GM21786 (cell line): Measurements from ENCODE around the gene TES.
"Not testable (repeated sequence)": the region's sequence is repeated elsewhere in the genome, so short reads cannot be mapped to it uniquely, and the experiment has no call there.

Experiments
- ATAC-seq: cut with Tn5 transposase; IDR thresholded peaks from one replicate; pipeline ENCODE4 v1.9.1; 2021; ENCODE audit not compliant: unreplicated experiment

The TES gene

DNA sequence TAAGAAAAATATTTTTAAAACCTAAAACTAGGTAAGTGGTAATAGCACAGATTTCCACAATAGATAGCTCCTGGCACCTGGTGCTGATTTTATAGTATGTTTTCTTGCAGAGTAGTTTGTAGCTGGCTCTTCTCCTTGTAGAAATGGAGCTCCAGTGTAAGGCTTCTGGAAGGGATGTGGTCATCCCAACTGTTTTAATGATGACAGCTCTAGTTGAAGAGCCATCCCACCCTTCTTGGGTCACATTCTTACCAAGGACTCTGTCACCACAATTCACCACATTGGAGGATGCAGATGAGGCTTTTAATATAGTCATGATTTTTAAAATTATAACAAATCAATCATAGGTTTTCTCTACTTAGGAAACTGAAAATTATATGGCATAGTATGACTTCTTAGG, 31.0 kb downstream of the TES start:
- no peak for ATAC-seq

DNA sequence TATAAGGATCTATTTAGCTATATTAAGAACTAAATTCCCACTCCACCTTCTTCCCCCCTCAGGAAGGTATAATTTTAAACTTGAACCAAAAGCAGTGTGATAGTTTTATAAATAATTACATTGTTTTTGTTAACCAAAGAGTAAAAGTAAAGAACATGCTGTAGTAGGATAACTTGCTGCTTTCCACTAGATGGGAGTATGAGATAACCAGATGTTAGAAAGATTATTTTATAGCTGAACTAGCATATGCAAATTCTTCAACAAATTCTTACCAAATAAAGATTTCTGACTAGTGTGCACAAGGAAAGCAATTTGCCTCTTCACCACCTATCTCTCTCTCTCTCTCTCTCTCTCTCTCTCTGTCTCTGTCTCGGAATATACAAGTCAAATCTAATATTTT, 31.8 kb downstream of the TES start:
- no peak for ATAC-seq

DNA sequence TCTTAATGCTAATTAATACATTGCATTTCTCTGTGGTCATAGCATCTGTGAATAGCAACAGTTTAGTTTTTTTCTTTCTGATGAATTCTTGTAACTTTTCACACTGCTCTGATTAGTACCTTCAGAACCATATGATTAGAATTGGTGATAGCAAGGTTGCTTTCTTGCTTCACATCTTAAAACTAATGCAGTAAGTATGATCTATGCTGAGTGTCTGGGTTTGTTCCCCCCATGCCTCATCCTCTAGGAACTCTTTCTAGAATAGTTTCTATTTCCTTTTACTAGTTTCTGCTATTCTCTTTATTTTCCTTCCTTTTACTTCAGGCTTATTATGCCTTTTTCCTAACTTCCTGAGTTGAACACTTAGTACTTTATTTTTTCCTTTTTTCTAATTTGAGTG, 32.4 kb downstream of the TES start:
- no peak for ATAC-seq

DNA sequence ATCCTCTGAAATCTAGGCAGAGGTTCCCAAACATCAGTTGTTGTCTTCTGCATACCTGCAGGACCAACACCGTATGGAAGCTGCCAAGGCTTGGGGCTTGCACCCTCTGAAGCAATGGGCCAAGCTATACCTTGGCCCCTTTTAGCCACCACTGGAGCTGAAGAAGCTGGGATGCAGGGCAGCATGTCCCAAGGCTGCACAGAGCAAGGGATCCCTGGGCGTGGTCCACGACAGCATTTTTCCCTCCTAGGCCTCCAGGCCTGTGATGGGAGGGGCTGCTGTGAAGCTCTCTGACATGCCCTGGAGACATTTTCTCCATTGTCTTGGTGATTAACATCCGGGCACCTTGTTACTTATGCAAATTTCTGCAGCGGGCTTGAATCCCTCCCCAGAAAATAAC, 34.5 kb downstream of the TES start:
- ATAC-seq, result not testable (repeated sequence)

DNA sequence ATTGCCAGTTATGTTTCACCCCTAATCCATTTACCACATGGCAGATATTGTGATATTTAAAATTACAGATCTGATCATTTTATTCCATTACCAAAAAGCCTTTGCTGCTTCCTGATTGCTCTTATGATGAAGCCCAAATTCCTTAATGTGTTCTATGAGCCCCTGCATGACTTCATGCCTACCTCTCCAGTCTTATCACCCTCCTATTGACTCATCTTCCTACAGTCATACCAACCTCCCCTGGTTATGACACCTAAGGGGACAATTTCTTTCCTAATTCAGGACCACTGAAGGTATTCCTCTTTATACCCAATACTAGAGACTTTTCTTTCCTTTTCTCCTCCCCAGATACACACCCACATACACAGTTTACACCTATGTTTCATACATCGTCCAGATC, 36.0 kb downstream of the TES start:
- no peak for ATAC-seq

DNA sequence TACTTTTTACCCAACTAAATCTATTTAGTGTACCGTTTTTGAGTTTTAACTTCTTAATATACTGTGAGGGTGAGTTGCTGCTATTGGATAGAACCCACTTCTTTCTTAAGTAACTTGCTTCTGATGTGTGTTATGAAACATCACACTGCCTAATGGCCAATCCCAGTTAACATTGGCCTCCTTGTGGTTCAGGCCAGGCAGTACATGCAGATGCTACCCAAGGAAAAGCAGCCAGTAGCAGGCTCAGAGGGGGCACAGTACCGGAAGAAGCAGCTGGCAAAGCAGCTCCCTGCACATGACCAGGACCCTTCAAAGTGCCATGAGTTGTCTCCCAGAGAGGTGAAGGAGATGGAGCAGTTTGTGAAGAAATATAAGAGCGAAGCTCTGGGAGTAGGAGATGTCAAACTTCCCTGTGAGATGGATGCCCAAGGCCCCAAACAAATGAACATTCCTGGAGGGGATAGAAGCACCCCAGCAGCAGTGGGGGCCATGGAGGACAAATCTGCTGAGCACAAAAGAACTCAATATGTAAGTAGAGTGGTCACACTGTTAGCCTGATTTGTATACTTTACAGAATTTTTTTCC, 39.7 kb downstream of the TES start:
- ATAC-seq, result no peak

DNA sequence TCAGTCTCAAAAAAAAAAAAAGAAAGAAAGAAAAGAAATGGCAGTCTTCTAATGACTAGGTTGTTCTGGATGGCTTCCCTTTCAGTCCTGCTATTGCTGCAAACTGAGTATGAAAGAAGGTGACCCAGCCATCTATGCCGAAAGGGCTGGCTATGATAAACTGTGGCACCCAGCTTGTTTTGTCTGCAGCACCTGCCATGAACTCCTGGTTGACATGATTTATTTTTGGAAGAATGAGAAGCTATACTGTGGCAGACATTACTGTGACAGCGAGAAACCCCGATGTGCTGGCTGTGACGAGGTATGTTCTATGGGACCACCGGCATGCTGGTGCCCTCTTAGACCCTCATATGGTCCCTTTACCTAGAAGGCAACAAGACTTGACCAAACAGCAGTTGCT, 41.3 kb downstream of the TES start:
- no peak for ATAC-seq

DNA sequence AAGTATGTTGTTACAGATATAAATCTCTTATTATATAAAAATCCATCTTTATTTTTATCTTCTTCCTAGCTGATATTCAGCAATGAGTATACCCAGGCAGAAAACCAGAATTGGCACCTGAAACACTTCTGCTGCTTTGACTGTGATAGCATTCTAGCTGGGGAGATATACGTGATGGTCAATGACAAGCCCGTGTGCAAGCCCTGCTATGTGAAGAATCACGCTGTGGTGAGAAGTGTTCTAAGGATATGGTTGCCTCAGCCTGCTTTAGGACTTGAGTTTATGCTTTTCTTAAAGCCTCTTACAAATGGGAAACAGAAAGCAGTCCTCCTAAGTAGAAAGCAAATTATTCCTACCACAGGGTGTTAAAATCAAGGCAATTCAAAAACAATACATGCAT, 41.9 kb downstream of the TES start:
- no peak for ATAC-seq

DNA sequence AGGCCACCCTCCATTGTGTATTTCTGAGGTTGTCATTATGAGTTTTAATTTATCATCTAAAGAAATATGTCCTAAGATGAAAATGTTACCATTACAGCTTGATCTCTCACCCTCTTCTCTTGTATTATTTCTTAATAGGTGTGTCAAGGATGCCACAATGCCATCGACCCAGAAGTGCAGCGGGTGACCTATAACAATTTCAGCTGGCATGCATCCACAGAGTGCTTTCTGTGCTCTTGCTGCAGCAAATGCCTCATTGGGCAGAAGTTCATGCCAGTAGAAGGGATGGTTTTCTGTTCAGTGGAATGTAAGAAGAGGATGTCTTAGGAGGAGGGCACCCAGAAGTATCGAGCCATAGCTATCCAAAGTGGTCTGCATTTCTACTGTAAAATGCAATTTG, 46.8 kb downstream of the TES start:
- ATAC-seq, result no peak

DNA sequence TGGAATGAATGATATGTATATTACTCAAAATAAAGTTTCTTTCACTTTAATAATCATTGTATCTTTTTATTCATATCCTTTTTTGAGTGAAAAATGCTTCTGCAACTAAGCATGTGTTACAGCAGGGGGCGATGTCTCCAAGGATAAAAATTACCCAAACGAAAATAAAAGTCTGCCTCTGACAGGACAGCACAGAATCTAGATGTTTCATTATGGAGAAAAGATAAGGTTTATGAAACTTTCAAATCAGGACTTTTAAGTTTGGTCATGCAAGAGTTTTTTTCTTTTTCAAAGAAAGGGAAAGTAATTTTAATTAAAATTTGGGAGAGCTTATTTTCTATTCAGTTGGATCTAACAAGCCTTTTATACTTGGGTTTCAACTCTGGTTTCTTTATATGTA, 48.4 kb downstream of the TES start:
- peak; percentile 54 for ATAC-seq

DNA sequence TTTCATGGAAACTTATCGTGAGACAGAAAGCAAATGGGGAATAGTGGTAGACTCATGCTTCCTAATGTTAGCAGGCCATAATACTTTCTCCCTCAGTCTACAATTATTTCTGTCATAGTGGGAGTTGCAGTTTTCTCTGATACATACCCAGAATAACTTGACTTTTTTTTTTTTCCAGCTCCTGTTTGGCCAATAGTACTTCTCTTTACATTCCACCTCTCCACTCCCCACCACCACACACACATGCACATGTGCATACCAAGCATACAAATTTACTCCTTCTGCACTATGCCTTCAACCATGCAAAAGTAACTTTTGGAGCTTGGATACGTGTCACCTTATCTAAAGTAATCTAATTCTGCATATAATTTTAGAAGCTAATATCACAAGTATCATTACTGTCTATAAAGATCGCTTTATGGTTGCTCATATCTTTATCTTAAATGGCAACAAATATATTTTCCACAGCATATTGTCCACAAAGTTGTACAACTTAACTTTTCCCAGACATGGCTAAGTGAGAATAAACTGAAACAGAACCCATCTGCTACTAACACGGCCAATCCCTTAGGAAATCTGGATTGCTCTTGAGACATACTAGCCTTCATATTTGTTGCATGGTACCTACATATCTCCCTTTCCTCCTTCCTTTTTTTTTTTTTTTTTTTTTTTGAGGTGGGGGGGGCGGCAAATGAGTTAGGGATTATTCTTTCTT, 49.0 kb downstream of the TES start:
- ATAC-seq, result no peak

DNA sequence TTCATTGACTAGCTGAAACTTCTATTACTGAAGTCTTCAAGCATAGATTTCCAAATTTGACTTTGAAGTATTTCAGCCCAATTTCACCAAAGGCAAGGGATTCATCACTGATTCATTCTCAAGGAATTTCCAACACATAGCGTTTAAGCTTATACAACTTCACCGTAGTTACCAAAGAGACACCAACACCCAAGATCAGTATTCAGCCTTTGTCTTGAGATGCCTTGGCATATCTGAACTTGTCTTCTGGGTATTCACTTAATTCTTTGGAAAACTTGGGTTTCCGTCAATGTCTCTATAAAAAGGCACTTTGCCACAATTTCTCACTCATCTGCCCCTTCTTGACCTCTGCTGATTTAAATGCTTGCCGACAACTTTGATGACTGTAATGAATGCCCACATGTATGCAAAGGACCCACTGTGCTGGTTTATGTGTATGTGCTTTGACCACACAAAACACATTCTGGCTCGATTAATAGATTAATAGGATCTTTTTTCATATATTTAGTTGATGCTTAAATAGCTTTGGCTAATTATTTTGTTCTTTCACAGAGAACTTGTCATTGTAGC, 49.6 kb downstream of the TES start:
- ATAC-seq, result no peak

DNA sequence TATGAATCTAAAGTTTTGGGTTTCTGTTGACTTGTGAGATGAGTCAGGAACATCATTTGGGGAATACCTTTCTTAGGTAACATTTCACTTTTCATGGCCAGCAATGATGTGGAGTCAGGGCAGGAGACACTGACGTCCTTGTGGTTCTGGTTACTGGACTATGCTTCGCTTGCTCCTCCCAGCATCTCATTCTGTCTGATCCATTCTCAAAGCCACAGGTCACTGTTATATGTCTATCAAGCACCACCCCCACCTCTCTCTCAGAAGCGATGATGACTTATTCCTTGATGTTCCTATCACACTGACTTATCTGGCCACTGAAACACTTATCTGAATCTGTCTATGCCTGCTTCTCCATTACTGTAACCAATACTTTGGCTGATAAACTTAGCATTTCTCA, 51.6 kb downstream of the TES start:
- no peak for ATAC-seq

DNA sequence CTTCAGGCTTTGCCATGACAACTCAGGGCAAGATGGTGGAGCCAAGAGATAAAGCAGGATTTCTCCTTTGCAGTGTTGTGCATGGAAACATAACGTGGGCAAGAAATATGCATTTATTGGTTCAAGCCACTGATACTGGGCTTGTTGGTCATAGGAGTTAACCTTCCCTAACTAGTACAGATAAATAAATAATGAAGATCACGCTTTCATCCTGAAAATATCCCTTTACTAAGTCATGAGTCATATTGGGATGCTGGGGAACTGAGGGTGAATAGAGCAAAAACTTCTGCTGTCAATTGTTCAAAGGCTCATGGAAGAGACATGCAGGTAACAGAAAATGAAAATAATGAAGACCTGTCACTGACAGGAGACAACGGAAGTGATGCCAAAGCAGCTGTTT, 55.5 kb downstream of the TES start:
- no peak for ATAC-seq

DNA sequence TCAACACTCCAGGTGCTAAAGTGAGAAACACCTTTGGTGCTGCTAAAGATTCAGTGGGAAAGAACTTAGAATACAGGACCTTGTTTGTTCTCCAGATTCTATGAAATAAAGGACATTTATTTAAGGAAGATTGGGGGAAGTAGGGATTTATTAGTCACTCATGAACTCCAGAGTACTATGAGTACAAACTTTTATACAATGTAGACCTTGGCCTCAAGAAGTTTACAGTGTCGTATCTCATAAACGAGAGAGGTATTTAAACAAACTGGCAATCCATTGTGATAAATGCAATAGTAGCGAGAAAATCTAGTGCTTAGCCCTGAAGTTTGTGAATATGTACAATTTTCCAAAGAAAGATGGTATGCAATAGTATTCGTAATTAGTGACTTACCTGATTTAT, 59.1 kb downstream of the TES start:
- no peak for ATAC-seq

DNA sequence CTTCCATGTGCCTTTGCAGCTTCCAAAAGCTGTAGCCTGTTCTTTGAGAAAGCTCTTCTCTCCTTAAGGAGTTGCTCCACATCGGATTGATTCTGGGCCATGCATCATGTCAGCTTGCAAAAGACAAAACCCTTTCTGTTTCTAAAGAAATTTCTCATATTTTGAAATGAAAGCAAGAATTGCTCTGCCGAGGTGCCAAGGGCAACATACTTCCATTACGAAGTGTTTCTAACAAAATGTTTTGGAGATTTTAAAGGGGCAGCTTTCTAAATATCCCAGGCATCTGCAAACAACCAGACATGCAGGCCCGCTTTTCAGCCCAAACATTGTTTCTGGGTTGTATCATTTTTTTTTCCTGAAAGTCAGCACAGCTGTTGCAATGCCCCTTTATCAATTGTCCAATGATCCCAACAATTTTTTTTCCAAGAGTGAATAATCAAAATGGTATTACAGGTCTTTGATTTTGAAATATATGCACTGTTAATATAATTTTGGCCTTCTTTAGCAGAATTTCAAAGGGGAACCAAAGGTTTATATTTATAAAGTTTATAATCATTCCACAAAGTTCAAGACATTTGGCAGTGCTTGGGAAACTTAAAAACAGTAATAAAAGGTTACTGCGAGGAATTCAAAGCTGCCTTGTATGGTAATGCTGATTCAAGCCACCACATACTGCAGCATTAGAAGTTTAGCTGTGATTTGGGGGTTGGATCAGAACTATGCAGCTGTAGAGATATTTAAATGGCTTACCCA, 61.0 kb downstream of the TES start:
- no peak for ATAC-seq

DNA sequence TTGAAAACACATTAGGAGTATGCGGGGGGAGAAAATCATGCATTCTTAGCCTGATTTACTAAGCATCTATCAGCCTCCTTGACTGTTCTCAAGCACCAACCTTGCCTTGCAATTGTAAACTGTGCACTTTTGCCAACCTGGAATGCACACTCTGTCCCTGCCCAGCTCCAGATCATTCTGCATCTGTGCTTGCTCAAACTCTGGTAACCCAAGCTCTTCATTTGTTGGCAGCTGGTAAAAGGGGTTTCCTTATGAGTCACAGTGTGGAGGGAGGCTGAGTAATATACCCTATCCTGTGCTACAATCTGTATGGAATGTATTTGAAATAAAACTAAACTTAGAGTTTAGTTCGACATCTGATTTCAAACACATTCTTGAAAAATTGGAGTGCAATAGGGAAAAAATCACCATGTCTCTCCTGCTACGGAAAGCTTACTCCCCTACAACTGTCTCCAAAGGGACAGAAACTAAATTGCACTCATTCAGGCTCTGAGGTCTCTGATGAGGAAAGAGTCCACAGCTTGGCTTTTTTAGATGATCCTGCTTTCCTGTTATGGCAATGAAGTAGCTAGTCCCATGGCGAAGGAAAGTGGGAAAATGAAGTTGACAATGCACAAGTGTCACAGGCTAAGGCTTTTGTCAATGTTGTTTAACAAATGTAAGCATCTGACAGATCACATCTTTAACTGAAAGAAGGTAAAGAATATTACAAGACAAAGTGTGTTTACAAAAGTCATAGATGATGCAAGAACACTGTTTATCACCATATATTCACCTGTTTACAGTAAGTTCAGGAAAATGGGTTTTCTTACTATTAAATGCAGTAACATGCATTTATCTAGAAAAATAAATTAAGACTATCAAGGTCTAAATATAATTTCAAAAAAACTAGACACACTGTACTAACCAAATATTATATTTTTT, 61.9 kb downstream of the TES start:
- no peak for ATAC-seq

DNA sequence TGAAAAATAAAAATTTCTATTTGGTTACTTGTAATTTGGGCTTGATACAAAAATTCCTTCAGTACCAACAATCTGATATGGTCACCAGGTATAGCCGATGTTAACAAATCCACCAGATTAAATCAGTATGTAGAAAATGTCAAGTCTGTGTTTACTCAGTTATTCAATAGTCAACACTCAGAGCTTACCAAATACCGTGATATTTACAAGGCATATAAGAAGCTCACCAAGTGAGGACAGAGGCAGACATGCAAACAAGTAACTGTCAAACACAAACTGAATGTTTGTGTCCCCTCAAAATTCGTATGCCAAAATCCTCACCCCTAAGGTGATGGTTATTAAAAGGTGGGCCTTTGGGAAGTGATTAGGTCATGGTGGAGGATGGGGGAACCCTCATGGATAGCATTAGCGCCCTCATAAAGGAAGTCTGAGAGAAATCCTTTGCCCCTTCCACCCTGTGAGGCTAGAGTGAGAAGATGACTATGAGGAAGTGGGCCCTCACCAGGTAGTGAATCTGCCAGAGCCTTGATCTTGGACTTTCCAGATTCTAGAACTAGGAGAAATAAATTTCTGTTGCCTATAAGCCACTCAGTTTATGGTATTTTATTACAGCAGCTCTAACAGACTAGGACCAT, 63.1 kb downstream of the TES start:
- no peak for ATAC-seq

DNA sequence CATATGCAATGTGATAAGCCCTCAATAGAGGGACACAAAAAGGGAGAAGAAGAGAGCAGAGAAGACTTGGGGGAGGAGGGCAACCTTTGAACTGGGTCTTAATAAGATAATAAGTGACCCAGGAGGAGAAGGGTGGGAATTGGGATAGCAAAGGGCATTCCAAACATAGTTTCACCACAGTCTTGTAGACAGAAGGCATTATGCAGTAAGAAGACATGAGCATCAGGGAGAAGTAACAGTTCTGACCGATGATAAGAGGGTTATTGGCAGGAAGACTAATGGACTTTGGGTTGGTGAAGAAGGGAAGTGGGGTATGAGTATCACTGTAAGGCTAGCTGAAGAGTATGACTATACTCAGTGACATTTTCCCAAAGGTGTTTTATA, 63.6 kb downstream of the TES start:
- ATAC-seq, result no peak

DNA sequence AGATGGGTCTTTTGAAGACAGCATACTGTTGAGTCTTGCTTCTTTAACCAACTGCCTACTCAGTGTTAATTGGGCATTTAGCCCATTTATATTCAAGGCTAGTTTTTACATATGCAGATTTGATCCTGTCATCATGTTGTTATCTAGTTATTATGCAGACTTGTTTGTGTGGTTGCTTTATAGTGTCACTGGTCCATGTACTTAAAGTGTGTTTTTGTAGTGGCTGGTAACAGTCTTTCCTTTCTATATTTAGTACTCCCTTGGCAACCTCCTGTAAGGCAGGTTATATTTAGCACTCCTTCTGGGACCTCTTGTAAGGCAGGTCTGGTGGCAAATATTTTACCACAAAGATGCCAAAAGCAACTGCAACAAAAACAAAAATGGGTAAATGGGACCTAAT, 66.7 kb downstream of the TES start:
- no peak for ATAC-seq

DNA sequence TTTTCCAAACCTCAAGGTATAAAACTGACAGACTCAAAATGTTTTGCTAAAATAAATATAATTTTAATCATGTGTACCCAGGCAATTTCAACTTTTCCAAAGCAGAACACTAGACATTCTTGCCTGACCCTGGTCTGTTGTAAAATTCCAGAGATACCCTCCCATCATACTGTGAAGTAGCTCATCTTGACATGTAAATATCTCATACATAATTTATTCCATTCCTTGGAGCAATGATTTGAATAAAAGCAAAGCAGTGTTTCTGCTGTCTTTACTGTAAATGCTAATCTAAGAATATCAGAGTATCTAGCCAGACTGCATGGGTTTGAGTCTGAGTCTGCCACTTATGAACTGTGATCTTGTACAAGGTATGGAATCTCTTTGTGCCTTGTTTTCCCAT, 68.9 kb downstream of the TES start:
- ATAC-seq, result no peak
